MCF 10A (cell line): ENCODE data around the gene FAM8A1. TPM values are rescaled to one million over a fixed set of nuclear protein-coding genes. Genes with fewer than 3 reads are reported as not detected.

ENCODE experiments used
- BruUV-seq: library from RNA; stranded (reverse); fragments of 400-500 nt; replicated peaks from 2 replicates; lab custom pipeline; 2021; lab: Mats Ljungman, UMichigan
- CTCF ChIA-PET: fragments of 300-600 bp; sonication (Branson Sonifier 250); formaldehyde crosslinking; extraction: SDS; loops from one replicate; lab custom pipeline; 2021; ENCODE audit warnings: antibody characterized with exemption, inconsistent platforms; lab: Yijun Ruan, JAX
- POLR2A ChIA-PET: fragments of 300-600, 350-650 bp; sonication (Branson Sonifier 250); formaldehyde crosslinking; extraction: SDS; loops from one replicate; lab custom pipeline; 2020; ENCODE audit warnings: antibody characterized with exemption, inconsistent platforms; lab: Yijun Ruan, JAX
- DNase-seq: peaks from one replicate; pipeline ENCODE4 v3.0.0-alpha.2; 2018; ENCODE audit not compliant: unreplicated experiment
- H3K27ac Mint-ChIP-seq: one replicate; pipeline ENCODE4 v1.8.0; 2022; ENCODE audit warnings: mild to moderate bottlenecking, low read depth, mixed read lengths; ENCODE audit not compliant: unreplicated experiment
- H3K27me3 Mint-ChIP-seq: one replicate; pipeline ENCODE4 v1.8.0; 2022; ENCODE audit warnings: mixed read lengths; ENCODE audit not compliant: insufficient read depth, unreplicated experiment
- H3K36me3 Mint-ChIP-seq: one replicate; pipeline ENCODE4 v1.8.0; 2022; ENCODE audit warnings: mild to moderate bottlenecking, moderate library complexity, mixed read lengths; ENCODE audit not compliant: insufficient read depth, unreplicated experiment
- H3K4me1 Mint-ChIP-seq: one replicate; pipeline ENCODE4 v1.8.0; 2022; ENCODE audit warnings: mixed read lengths; ENCODE audit not compliant: insufficient read depth, unreplicated experiment
- H3K4me3 Mint-ChIP-seq: one replicate; pipeline ENCODE4 v1.8.0; 2022; ENCODE audit warnings: mild to moderate bottlenecking, moderate library complexity, mixed read lengths; ENCODE audit not compliant: unreplicated experiment
- H3K9me3 Mint-ChIP-seq: one replicate; pipeline ENCODE4 v1.8.0; 2022; ENCODE audit warnings: mixed read lengths; ENCODE audit not compliant: unreplicated experiment
- CTCF ChIP-seq: fragments of 200-600 bp; IDR thresholded peaks from one replicate; pipeline ENCODE4 v1.8.0; 2022; ENCODE audit warnings: antibody characterized with exemption, mild to moderate bottlenecking; ENCODE audit not compliant: unreplicated experiment
- intact Hi-C: fragments of 100-400 bp; cut with micrococcal nuclease; formaldehyde crosslinking; loops from 2 replicates; pipeline ENCODE4 v1.14.1; 2022
- total RNA-seq: library from RNA; stranded (reverse); gene quantifications from 2 replicates; pipeline ENCODE4 v1.2.3, GENCODE V29; 2022

FAM8A1 gene
- total RNA-seq, 1 experiment from 2014 or later, result 12.7 TPM

DNA sequence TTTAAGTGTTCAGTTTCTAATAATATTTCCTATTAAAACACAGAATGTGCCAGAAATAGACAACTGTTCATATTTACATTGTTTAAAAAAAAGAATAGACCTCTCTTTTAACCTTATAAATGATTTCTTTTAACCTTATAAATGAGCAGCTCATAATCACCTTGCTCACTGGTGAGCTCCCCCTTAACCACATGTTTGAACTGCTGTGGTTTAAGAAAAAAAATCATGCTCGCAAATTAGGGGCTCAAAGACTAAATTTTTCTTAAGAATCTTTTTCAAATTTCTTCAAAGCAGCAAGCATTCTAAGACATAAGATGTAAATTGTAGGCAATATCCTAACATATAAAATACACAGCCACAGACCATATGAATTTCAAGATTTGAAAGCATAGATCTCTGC is 32.8 kb downstream of the FAM8A1 start:
- Mint-ChIP-seq H3K27ac (no peak overlapping the region), H3K36me3 (peaks cover 80% of the 10 kb centered on the region), H3K9me3 (no peaks in the 10 kb centered on the region), H3K4me1 (peaks cover 20% of the 10 kb centered on the region), H3K27me3 (no peaks in the 10 kb centered on the region), H3K4me3 (no peak overlapping the region)
- intact Hi-C loops, result no loop called here
- ChIA-PET CTCF (interaction anchor here (0.9 kb wide), 1 partner anchor 171 kb away, joined by 5 read pairs; no protein-coding TSS in a partner anchor), POLR2A (interaction anchor here (0.8 kb wide), 1 partner anchor 12 kb away, joined by 3 read pairs; no protein-coding TSS in a partner anchor)
- no peak for DNase-seq
- no TSS peak for BruUV-seq
- no peak for TF ChIP-seq CTCF

- POLR2A ChIA-PET, result interaction anchor here (1.2 kb wide), 1 partner anchor 34 kb away, joined by 3 read pairs; the partner anchor contains the start of gene FAM8A1
- no peak for DNase-seq
- peaks cover 80% of the 10 kb centered on the region for H3K36me3 Mint-ChIP-seq
- no TSS peak for BruUV-seq
- CTCF ChIA-PET, result interaction anchor here (0.9 to 1.0 kb wide), 2 partner anchors 11 to 171 kb away, joined by 5 read pairs; no protein-coding TSS in a partner anchor
- no peaks in the 10 kb centered on the region for H3K9me3 Mint-ChIP-seq
- intact Hi-C loops, result no loop called here
- peaks cover 20% of the 10 kb centered on the region for H3K4me1 Mint-ChIP-seq
- no peak for TF ChIP-seq CTCF
- H3K27me3 Mint-ChIP-seq, result no peaks in the 10 kb centered on the region
- H3K27ac Mint-ChIP-seq, result peak overlapping the region; percentile 20
- H3K4me3 Mint-ChIP-seq, result no peak overlapping the region
These were observed 33.5 kb downstream of the FAM8A1 start for GRCh38 chr6:17633465-17634188.

GRCh38 chr6:17635568-17635967 is 35.5 kb downstream of the FAM8A1 start:
- ChIA-PET POLR2A (interaction anchor here (1.1 to 1.3 kb wide), 2 partner anchors 33 to 182 kb away, joined by 3 to 4 read pairs; no protein-coding TSS in a partner anchor), CTCF (interaction anchor here (0.5 kb wide), 1 partner anchor 59 kb away, joined by 3 read pairs; no protein-coding TSS in a partner anchor)
- no peak for DNase-seq
- intact Hi-C loops, result no loop called here
- Mint-ChIP-seq H3K27ac (no peak overlapping the region), H3K36me3 (peaks cover 81% of the 10 kb centered on the region), H3K4me3 (no peak overlapping the region), H3K9me3 (no peaks in the 10 kb centered on the region), H3K4me1 (peaks cover 11% of the 10 kb centered on the region), H3K27me3 (no peaks in the 10 kb centered on the region)
- no TSS peak for BruUV-seq
- no peak for TF ChIP-seq CTCF

GRCh38 chr6:17638212-17638715 is 38.2 kb downstream of the FAM8A1 start:
- no TSS peak for BruUV-seq
- POLR2A ChIA-PET, result interaction anchor here (0.7 to 1.3 kb wide), 3 partner anchors 12 to 761 kb away, joined by 3 to 4 read pairs (median 3); no protein-coding TSS in a partner anchor
- no peaks in the 10 kb centered on the region for H3K9me3 Mint-ChIP-seq
- peak overlapping the region; percentile 43 for H3K27ac Mint-ChIP-seq
- TF ChIP-seq CTCF, result no peak
- H3K36me3 Mint-ChIP-seq, result peaks cover 81% of the 10 kb centered on the region
- no peak for DNase-seq
- H3K27me3 Mint-ChIP-seq, result no peaks in the 10 kb centered on the region
- intact Hi-C loops, result no loop called here
- no peak overlapping the region for H3K4me3 Mint-ChIP-seq
- CTCF ChIA-PET, result interaction anchor here (0.6 to 0.9 kb wide), 3 partner anchors 14 to 166 kb away, joined by 3 to 4 read pairs (median 3); no protein-coding TSS in a partner anchor
- peaks cover 11% of the 10 kb centered on the region for H3K4me1 Mint-ChIP-seq
